Testis (tissue), 3 donors: ENCODE results near the gene KRTAP4-9. TPM values are rescaled to one million over a fixed set of nuclear protein-coding genes. Genes with fewer than 3 reads are reported as not detected.
"Not testable (repeated sequence)": the region's sequence is repeated elsewhere in the genome, so short reads cannot be mapped to it uniquely, and the experiment has no call there.

Experiments used
- DNase-seq: peaks from one replicate; pipeline ENCODE4 v3.0.0-alpha.2; 2019
- H3K27ac ChIP-seq, 2 donors: fragments of 200-600 bp; sonication (generic); one replicate each; pipeline ENCODE4 v1.5.1; 2019
- H3K27me3 ChIP-seq: fragments of 200-600 bp; sonication (generic); one replicate; pipeline ENCODE4 v1.5.1; 2019
- H3K36me3 ChIP-seq: fragments of 200-600 bp; sonication (generic); one replicate; pipeline ENCODE4 v1.5.1; 2017; ENCODE audit warnings: low read depth; ENCODE audit errors: missing control alignments
- H3K4me1 ChIP-seq: fragments of 200-600 bp; sonication (generic); one replicate; pipeline ENCODE4 v1.5.1; 2019
- H3K4me3 ChIP-seq, 2 donors: fragments of 200-600 bp; sonication (generic); one replicate each; pipeline ENCODE4 v1.5.1; 2017 to 2019
- H3K9me3 ChIP-seq: fragments of 200-600 bp; sonication (generic); one replicate; pipeline ENCODE4 v1.5.1; 2017
- POLR2A ChIP-seq: fragments of 450-650 bp; IDR thresholded peaks from one replicate; pipeline ENCODE4 v1.6.1; 2017; ENCODE audit warnings: antibody characterized with exemption, mild to moderate bottlenecking, moderate library complexity
- WGBS, 2 donors: methylation state at CpG; one replicate each; pipeline ENCODE4 v1.1.5; 2018; 5-methylcytosine and 5-hydroxymethylcytosine counted together
- intact Hi-C: fragments of 100-400 bp; cut with DNase I; formaldehyde crosslinking; loops from one replicate; pipeline ENCODE4 v1.15.1; 2023; ENCODE audit warnings: low total_unique reads
- polyA plus RNA-seq: library from polyadenylated mRNA; stranded (reverse); fragments of 350-450 nt; fragmentation: Illumina TruSeq; extraction: RNeasy Lipid Tissue Mini Kit (QIAGEN cat#74804); gene quantifications from one replicate; pipeline ENCODE4 v1.2.3, GENCODE V29; 2014; ENCODE audit warnings: low read depth, low replicate concordance; ENCODE audit not compliant: insufficient read depth
- total RNA-seq, 2 donors: library from RNA; depleted of rRNA; stranded (reverse); fragments of >200 nt; gene quantifications; one replicate each; pipeline ENCODE4 v1.2.3, GENCODE V29; 2016
- TF ChIP-seq, protein P1 (sequence below), 3 experiments: fragments of 450-650 bp in 2 of 3; fragments of 200-600 bp in 1 of 3; sonication (generic) in 1 of 3; IDR thresholded peaks; one replicate each; pipeline ENCODE4 v1.5.1; 2016 to 2019; ENCODE audit warnings: antibody characterized with exemption in 3 of 3, mild to moderate bottlenecking in 2 of 3, moderate library complexity in 1 of 3

The KRTAP4-9 gene
- total and polyA plus RNA-seq, 3 donors from 2014 or later, result not detected

DNA sequence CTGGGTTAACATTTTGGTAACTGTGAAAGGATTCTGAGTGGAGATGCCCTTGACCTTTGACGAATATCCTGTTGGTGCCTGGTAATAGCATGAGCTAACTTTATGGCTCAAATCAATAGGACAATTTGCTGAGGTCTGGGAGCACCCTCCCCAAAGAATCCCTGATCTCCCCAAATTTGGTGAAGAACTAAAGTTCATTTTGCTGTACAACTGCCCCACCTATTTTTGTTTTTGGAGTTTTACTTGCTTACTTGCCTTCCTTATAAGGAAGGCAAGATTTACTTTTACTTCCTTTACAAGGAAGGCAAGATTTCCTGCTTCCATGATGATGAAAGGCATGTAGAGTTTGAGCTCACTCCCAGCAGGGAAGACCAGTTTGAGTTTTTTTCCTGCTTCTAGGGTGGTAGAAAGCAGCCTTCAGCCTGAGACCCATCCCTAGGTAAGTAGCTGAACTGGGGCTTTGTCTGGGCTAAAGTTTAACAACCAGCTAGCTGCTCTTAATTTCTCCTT is 2.8 kb downstream of the KRTAP4-9 start:
- H3K27ac ChIP-seq, result no peak overlapping the region
- TF ChIP-seq, protein P1, sequence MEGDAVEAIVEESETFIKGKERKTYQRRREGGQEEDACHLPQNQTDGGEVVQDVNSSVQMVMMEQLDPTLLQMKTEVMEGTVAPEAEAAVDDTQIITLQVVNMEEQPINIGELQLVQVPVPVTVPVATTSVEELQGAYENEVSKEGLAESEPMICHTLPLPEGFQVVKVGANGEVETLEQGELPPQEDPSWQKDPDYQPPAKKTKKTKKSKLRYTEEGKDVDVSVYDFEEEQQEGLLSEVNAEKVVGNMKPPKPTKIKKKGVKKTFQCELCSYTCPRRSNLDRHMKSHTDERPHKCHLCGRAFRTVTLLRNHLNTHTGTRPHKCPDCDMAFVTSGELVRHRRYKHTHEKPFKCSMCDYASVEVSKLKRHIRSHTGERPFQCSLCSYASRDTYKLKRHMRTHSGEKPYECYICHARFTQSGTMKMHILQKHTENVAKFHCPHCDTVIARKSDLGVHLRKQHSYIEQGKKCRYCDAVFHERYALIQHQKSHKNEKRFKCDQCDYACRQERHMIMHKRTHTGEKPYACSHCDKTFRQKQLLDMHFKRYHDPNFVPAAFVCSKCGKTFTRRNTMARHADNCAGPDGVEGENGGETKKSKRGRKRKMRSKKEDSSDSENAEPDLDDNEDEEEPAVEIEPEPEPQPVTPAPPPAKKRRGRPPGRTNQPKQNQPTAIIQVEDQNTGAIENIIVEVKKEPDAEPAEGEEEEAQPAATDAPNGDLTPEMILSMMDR (IDR thresholded peaks at IDR 0.05), result no peak
- no peak for TF ChIP-seq POLR2A

DNA sequence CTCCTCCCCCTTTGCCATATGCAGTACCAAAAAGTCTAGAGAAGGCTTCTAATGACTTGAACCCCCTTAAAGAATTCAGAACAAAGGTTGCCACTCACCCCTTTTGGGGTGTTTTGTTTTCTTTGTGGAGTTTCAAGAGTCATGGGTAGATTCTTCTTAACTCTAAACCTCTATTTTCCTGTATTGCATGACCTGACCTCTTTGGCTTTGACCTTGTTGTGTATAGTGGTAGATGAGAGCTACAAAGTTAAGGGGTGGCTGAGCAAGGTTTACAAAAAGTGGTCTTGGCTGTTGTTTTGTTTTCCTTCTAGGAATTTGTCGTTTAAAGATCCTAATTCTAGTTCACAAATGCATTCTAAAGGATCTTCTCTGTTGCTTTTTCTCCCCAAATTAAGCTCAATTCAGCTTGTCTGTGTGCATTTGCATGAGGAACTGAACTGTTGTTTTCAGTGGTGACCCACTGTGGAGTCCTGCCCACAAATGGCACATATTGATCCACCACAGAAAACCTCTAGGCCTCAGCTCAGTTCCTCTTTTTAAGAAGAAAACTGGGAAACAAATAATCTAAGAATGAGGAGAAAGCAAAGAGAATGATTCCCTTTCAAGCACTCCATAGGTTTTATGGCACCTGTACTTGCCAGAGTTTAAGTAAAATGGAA is 3.7 kb downstream of the KRTAP4-9 start:
- DNase-seq, H3K4me3 ChIP-seq, H3K27me3 ChIP-seq, H3K27ac ChIP-seq, intact Hi-C loops, H3K4me1 ChIP-seq, H3K9me3 ChIP-seq, H3K36me3 ChIP-seq: not testable (repeated sequence)
- WGBS, 2 donors, result 4 to 48% methylated on average over 1 of the region's 1 CpG

More for the DNA sequence above, 2.8 kb downstream of the KRTAP4-9 start:
- Histone ChIP-seq H3K36me3 (no peaks in the 10 kb centered on the region), H3K4me3 (no peak overlapping the region), H3K27me3 (no peaks in the 10 kb centered on the region), H3K9me3 (no peaks in the 10 kb centered on the region), H3K4me1 (no peaks in the 10 kb centered on the region)
- intact Hi-C loops, result no loop called here
- DNase-seq, result no peak
- 50 to 68% methylated on average over 1 of the region's 1 CpG for WGBS, 2 donors

DNA sequence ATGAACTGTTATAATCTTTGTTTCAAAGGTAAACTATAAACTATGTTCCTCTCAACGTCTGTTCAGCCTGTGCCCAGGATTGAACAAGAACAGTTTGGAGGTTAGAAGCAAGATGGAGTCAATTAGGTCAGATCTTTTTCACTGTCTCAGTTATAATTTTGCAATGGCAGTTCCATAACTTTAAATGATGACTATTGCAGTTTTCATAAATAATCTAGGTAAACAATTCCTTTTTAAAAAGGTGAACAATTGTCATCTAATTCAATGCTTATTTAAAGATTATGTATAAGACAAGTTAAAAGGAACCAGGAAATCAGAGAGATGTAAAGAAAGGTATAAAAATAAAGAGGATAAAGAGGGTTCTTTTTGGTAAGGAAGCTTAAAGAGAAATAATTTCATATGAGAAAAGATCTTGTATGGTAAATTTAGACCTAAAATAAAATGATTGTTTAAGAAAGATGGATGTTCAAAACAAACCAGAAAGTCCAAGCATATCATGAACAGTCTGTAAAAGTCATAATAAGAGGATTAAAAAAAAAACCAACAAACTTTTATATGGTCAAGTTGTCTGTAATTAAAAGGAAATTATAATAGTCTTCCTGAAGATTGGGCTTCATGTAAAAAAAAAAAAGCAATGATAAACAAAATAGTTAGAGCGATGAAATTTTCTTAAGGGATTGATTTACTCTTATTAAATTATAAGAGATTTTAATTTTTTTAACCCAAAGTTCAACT is 6.1 kb downstream of the KRTAP4-9 start:
- 78 to 85% methylated on average over 2 of the region's 2 CpGs for WGBS, 2 donors
- intact Hi-C loops, result no loop called here
- TF ChIP-seq, protein P1 (IDR thresholded peaks at IDR 0.05), result no peak
- TF ChIP-seq POLR2A, result no peak

DNA sequence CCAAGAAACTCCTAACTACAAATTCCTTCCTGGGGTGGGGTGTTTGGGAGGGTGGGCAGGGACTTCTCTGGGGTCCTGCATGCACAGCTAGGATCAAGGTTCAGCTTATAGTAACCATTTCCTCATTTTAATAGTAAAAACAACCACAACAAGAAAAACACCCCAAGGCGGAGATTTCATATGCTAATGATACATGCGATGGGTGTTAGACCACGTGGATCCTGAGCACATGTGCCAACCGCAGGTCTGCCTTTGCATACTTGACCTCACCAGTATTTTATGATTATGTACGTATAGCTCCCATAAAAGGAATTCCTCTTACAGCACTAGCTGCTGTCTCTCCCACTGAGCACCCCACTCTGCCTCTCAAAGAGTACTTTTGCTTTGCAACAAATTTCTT is 11.1 kb downstream of the KRTAP4-9 start:
- no peaks in the 10 kb centered on the region for H3K4me1 ChIP-seq
- WGBS, 2 donors, result 76 to 78% methylated on average over 5 of the region's 5 CpGs
- no peak overlapping the region for H3K4me3 ChIP-seq
- no peak for DNase-seq
- intact Hi-C loops, result no loop called here
- no peak overlapping the region for H3K27ac ChIP-seq
- no peaks in the 10 kb centered on the region for H3K27me3 ChIP-seq
- no peaks in the 10 kb centered on the region for H3K9me3 ChIP-seq
- H3K36me3 ChIP-seq, result no peaks in the 10 kb centered on the region
- TF ChIP-seq, protein P1 (IDR thresholded peaks at IDR 0.05), result no peak
- TF ChIP-seq POLR2A, result no peak

More for the DNA sequence above, 6.1 kb downstream of the KRTAP4-9 start:
- Histone ChIP-seq H3K36me3 (no peaks in the 10 kb centered on the region), H3K4me1 (no peaks in the 10 kb centered on the region), H3K4me3 (no peak overlapping the region), H3K9me3 (no peaks in the 10 kb centered on the region), H3K27me3 (no peaks in the 10 kb centered on the region), H3K27ac (no peak overlapping the region)
- no peak for DNase-seq

DNA sequence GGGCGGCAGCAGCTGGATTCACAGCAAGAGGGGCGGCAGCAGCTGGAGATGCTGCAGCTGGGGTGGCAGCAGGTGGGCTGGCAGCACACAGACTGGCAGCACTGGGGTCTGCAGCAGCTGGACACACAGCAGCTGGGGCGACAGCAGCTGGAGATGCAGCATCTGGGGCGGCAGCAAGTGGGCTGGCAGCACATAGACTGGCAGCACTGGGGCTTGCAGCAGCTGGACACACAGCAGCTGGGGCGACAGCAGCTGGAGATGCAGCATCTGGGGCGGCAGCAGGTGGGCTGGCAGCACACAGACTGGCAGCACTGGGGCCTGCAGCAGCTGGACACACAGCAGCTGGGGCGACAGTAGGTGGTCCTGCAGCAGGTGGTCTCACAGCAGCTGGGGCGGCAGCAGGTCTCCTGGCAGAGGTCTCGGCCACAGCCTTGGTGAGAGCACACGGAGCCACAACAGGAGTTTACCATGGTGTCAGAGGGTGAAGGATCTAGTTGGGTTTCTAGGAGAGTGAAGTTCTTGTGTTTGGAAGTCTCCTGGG is 12.7 kb downstream of the KRTAP4-9 start, which contains the start of gene KRTAP4-11:
Gene KRTAP4-11, minus strand, starts transcription at position 528 of the 541 bp plus-strand sequence. Its CDS starts 58 bp downstream, at position 470.
- intact Hi-C loops, H3K9me3 ChIP-seq, DNase-seq, H3K27me3 ChIP-seq, H3K4me1 ChIP-seq, H3K36me3 ChIP-seq, H3K4me3 ChIP-seq, H3K27ac ChIP-seq: not testable (repeated sequence)
- 83 to 88% methylated on average over 8 to 10 of the region's 10 CpGs for WGBS, 2 donors
